Inferior parietal cortex (tissue), 1 donor: ENCODE data around the gene CFC1B.
"Not testable (repeated sequence)": the region's sequence is repeated elsewhere in the genome, so short reads cannot be mapped to it uniquely, and the experiment has no call there.

Source experiments
- DNase-seq: peaks from one replicate; pipeline ENCODE4 v3.0.0-alpha.2; 2016; ENCODE audit errors: extremely low spot score

Gene CFC1B

DNA sequence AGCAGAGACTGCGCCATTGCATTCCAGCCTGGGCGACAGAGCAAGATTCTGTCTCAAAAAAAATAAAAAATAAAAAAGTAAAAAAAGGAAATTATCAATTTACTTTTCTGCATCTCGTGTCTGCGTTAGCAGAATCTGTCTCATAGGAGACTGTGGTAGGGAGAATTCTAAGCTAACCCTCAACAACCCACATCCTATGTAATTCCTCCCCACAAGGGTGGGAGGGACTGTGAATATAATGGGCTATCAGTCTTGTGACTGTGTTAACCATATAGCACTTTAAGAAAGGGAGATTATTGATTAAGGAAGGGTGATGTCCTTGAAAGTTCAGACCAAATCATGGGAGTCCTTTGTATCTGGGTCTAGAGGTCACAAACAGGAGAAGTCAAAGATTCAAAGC, 45.1 kb downstream of the CFC1B start:
- DNase-seq: not testable (repeated sequence)

DNA sequence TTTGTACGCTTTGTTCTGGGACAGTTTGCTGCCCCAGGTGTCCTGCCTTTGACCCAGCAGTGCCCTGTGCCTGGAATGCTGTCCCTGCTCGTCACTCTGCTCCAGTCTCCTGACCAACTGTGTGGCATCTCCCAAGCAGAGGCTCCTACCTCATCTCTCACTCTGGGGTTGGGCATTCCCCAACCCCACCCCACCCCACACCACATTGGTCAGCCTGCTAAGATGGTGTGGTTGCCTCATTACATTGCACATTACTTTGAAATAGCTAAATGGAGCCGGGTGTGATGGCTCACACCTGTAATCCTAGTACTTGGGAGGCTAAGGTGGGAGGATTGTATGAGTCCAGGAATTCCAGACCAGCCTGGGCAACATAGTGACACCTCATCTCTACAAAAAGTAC, 50.9 kb downstream of the CFC1B start:
- DNase-seq: not testable (repeated sequence)

DNA sequence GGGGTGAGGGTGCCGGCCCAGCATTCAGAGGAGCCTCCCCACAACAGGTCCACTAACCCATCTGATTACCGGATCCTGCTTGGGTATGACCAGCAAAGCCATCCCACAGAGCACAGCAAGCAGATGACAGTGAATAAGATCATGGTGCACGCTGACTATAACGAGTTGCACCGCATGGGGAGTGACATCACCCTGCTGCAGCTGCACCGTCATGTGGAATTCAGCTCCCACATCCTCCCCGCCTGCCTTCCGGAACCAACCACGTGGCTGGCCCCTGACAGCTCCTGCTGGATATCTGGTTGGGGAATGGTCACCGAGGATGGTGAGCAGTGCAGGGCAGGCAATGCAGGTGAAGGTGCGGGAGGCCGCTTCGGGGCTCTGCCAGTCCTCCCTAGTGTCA, 53.2 kb downstream of the CFC1B start:
- DNase-seq: not testable (repeated sequence)

DNA sequence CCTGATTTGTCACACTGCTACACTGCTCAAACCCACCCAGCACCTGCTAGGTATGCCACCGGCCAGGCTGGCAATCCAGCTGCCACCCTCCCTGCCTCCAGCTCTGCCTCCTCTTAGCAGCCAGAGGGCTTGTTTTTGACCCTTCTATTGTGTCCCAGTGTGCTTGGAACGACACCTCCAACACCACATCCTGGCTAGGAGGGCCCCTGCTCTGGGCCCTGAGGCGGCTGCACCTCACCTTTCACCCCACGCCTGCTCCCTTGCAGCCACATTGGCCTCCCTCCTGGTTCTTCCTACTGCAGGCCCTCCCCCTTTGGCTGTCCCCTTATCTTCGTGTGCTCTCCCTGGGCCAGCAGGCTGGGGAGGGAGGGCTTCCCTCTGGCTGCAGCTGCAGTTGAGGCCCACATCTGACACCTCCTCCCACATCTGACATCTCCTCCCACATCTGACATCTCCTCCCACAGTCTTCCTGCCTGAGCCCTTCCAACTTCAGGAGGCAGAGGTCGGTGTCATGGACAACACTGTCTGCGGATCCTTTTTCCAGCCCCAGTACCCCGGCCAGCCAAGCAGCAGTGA, 55.3 kb downstream of the CFC1B start:
- DNase-seq: not testable (repeated sequence)

DNA sequence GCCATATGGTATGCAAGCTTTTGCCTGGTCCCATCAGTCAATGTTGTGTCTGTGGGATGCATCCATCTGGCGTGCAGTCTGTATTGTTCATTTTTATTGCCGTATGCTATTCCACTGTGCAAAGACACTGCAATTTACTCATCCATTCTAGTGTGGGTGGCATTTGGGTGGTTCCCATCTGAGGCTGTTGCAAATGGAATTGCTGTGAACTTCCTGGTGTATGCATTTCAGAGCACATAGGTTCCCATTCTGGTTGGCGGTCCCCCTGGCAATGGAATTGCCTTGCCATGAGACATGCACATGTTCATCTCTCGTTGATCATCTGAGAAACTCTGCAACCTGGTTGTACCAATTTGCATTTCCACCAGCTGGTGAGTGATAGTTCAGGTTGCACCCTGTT, 56.5 kb downstream of the CFC1B start:
- not testable (repeated sequence) for DNase-seq
